Chondrocyte (in vitro differentiated cells): Measurements from ENCODE around the gene IFIT1. TPM values are rescaled to one million over a fixed set of nuclear protein-coding genes. Genes with fewer than 3 reads are reported as not detected.

Source experiments
- DNase-seq: peaks from one replicate; pipeline ENCODE4 v3.0.0; 2021; ENCODE audit warnings: mixed read lengths, low spot score
- H3K27ac Mint-ChIP-seq: one replicate; pipeline ENCODE4 v1.8.0; 2021; ENCODE audit warnings: mild to moderate bottlenecking, moderate library complexity, mixed read lengths; ENCODE audit not compliant: unreplicated experiment
- H3K27me3 Mint-ChIP-seq: 2 replicates; pipeline ENCODE4 v1.8.0; 2021; ENCODE audit warnings: low read depth, mixed read lengths
- H3K36me3 Mint-ChIP-seq: 2 replicates; pipeline ENCODE4 v1.8.0; 2021; ENCODE audit warnings: low read depth, mixed read lengths
- H3K4me1 Mint-ChIP-seq: 2 replicates; pipeline ENCODE4 v1.8.0; 2021; ENCODE audit warnings: low read depth, mild to moderate bottlenecking, mixed read lengths
- H3K4me3 Mint-ChIP-seq: one replicate; pipeline ENCODE4 v1.8.0; 2021; ENCODE audit warnings: mild to moderate bottlenecking, moderate library complexity, mixed read lengths; ENCODE audit not compliant: unreplicated experiment
- H3K9me3 Mint-ChIP-seq: 2 replicates; pipeline ENCODE4 v1.8.0; 2021; ENCODE audit warnings: low read depth, mixed read lengths
- CTCF ChIP-seq: fragments of 200-600 bp; sonication (generic); IDR thresholded peaks from 2 replicates; pipeline ENCODE4 v1.5.0; 2021; ENCODE audit warnings: antibody characterized with exemption, mild to moderate bottlenecking, moderate library complexity
- total RNA-seq: library from RNA; stranded (reverse); gene quantifications from 3 replicates; pipeline ENCODE4 v1.2.1, GENCODE V29; 2021

The IFIT1 gene
- total RNA-seq, 1 donor from 2014 or later, result 2.0 TPM

- Mint-ChIP-seq H3K4me3 (peak overlapping the region; percentile 56), H3K4me1 (peaks cover 48% of the 10 kb centered on the region), H3K9me3 (peaks cover 4% of the 10 kb centered on the region), H3K36me3 (no peaks in the 10 kb centered on the region), H3K27me3 (no peaks in the 10 kb centered on the region), H3K27ac (peak overlapping the region; percentile 99)
- TF ChIP-seq CTCF, result no peak
- no peak for DNase-seq
Measured at GRCh38 chr10:89351412-89351779, 41.0 kb upstream of the IFIT1 start.

- no peaks in the 10 kb centered on the region for H3K27me3 Mint-ChIP-seq
- H3K36me3 Mint-ChIP-seq, result no peaks in the 10 kb centered on the region
Measured at GRCh38 chr10:89351780-89352597, 40.4 kb upstream of the IFIT1 start.

GRCh38 chr10:89352802-89353201, 39.6 kb upstream of the IFIT1 start:
- no peak for DNase-seq
- no peaks in the 10 kb centered on the region for H3K27me3 Mint-ChIP-seq
- no peak for TF ChIP-seq CTCF
- H3K4me3 Mint-ChIP-seq, result no peak overlapping the region
- peaks cover 4% of the 10 kb centered on the region for H3K9me3 Mint-ChIP-seq
- H3K36me3 Mint-ChIP-seq, result no peaks in the 10 kb centered on the region
- peak overlapping the region; percentile 99 for H3K27ac Mint-ChIP-seq
- H3K4me1 Mint-ChIP-seq, result peaks cover 53% of the 10 kb centered on the region

More at GRCh38 chr10:89351780-89352597, 40.4 kb upstream of the IFIT1 start:
- H3K9me3 Mint-ChIP-seq, result peaks cover 4% of the 10 kb centered on the region
- peak overlapping the region; percentile 56 for H3K4me3 Mint-ChIP-seq
- H3K4me1 Mint-ChIP-seq, result peaks cover 48% of the 10 kb centered on the region
- TF ChIP-seq CTCF, result no peak
- peak overlapping the region; percentile 99 for H3K27ac Mint-ChIP-seq
- no peak for DNase-seq

GRCh38 chr10:89355394-89355931, 37.0 kb upstream of the IFIT1 start:
- Mint-ChIP-seq H3K4me3 (no peak overlapping the region), H3K27ac (no peak overlapping the region), H3K36me3 (no peaks in the 10 kb centered on the region), H3K27me3 (no peaks in the 10 kb centered on the region), H3K9me3 (peaks cover 4% of the 10 kb centered on the region), H3K4me1 (peaks cover 41% of the 10 kb centered on the region)
- TF ChIP-seq CTCF, result no peak
- DNase-seq, result no peak

- Mint-ChIP-seq H3K27me3 (no peaks in the 10 kb centered on the region), H3K36me3 (no peaks in the 10 kb centered on the region), H3K27ac (no peak overlapping the region), H3K4me1 (peaks cover 24% of the 10 kb centered on the region), H3K9me3 (peaks cover 4% of the 10 kb centered on the region), H3K4me3 (no peak overlapping the region)
- no peak for TF ChIP-seq CTCF
- DNase-seq, result no peak
Measured at GRCh38 chr10:89357096-89357495, 35.3 kb upstream of the IFIT1 start.
